Mammary epithelial cell (primary cell): ENCODE measurements around the gene CYP27A1.

ENCODE experiments used
- CTCF ChIP-seq, 2 donors: IDR thresholded peaks in 1 of 2; conservative IDR thresholded peaks in 1 of 2; 2 replicates each; pipeline ENCODE4 v1.5.1; 2011 to 2012; ENCODE audit warnings: inconsistent platforms in 2 of 2, low read length in 2 of 2, mild to moderate bottlenecking in 2 of 2, control low read depth in 1 of 2, low read depth in 1 of 2; ENCODE audit not compliant: insufficient read depth in 1 of 2; ENCODE audit errors: extremely low read depth in 1 of 2
- EZH2 ChIP-seq: IDR thresholded peaks from 2 replicates; pipeline ENCODE4 v1.6.1; 2012; ENCODE audit warnings: low read length, inconsistent platforms, borderline replicate concordance

- no peak for TF ChIP-seq CTCF (conservative IDR thresholded peaks at IDR 0.05 in 1 of 2, IDR thresholded peaks at IDR 0.05 in 1 of 2; ENCODE audit: extremely low read depth in 1 of 2, insufficient read depth in 1 of 2, low read depth in 1 of 2, low read length in 2 of 2)
- no peak for TF ChIP-seq EZH2
Measured at GRCh38 chr2:218851286-218851685, 69.3 kb downstream of the CYP27A1 start.
